NCI-H2171 (cell line): ENCODE results near the gene SLC15A3.

Experiments
- DNase-seq: peaks from one replicate; lab custom pipeline; 2025; lab: John Stamatoyannopoulos, UW

The SLC15A3 gene

DNA sequence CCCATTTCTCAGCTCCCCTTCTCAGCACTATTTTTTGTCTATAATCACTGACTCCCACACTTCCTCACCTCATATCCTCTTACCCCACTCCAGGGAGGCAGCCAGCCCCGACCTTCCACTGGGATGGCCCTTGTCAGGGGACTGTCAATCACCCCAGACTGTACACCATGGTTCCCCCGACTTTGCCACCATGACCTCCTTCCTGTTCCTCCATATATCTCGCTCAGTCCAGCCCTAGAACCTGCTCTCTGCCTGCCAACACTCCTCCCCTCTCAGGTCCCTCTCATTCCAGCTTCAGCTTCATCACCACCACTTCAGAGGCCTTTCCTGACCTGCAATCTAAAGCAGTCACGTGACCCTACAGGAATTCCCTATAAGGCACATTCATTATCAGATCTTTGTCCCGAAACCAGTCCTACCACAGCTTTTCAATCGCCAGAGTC is 62.1 kb downstream of the SLC15A3 start:
- no peak for DNase-seq

DNA sequence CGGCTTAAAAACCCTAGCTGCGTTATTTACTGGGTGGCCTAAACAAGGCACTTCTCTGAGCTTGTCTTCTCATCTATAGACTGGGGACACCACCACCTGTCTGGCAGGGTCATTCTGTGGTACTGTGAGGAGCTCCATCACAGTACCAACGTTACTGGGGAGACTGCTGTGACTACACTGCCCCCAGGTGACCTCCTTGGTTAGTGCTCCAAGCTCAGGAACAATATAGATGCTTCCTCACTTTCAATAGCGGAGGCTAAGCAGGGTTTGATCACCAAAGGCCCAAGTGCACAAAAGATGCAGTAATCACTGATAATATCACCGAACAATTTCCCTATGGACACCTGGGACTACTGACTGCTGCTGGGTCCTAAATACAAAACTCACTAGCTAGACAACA is 64.4 kb downstream of the SLC15A3 start:
- no peak for DNase-seq
